Adrenal gland (tissue), 5 donors: Measurements from ENCODE around the gene CHD9NB.

ENCODE experiments used
- CTCF ChIP-seq, 6 experiments: fragments of 450-650 bp in 4 of 6; fragments of 200-600 bp in 2 of 6; sonication (generic) in 1 of 6; IDR thresholded peaks; 1 replicate in 5 of 6; 2 replicates in 1 of 6; pipeline versions ENCODE4 v1.5.1 to v1.8.0; 2016 to 2021; ENCODE audit warnings: antibody characterized with exemption in 6 of 6, mild to moderate bottlenecking in 2 of 6, moderate library complexity in 1 of 6
- POLR2A ChIP-seq, 2 donors: fragments of 450-650 bp; IDR thresholded peaks; one replicate each; pipeline ENCODE4 v1.6.1; 2017; ENCODE audit warnings: antibody characterized with exemption in 2 of 2, mild to moderate bottlenecking in 2 of 2, moderate library complexity in 1 of 2
- donor health status: DM: no; HTN: no; CAD: no.

- no peak for TF ChIP-seq CTCF (IDR thresholded peaks at IDR 0.05)
- no peak for TF ChIP-seq POLR2A (IDR thresholded peaks at IDR 0.05)
Observed at GRCh38 chr16:53055541-53056391, 3.1 kb upstream of the CHD9NB start.
